ENCODE results near the gene TMEM135. TPM values are rescaled to one million over a fixed set of nuclear protein-coding genes. Genes with fewer than 3 reads are reported as not detected.

Gene TMEM135
- total RNA-seq, 4 donors from 2014 or later, result 7.9 to 38.7 (median 18.9) TPM

DNA sequence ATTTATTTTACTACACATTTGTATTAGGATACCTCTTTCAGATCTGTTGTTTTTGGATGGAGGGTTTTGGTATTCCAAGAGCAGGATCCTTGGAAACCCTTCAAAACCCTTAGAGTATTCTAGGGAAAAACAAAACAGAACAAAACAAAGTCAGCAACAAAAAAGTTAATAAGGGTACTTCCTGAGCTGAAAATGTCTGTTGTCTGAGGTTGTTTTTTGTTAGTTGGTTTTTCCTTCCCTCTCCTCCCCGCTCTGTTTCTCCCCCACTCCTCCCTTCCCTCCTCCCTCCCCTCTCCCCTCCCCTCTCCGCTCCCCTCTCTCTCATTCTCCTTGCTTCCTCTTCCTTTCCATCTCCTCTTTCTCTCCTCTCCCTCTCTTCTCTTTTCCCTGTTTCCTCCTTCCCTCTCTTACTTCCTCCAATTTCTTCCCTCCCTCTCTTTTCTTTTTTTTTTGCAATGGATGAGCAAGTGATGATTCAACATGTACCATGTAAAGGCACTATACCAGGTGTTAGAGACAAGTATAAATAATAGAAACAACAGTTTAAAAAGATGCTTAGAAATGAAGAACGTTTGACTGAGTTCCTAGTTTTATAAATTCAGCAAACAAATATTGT lies 160.6 kb downstream of the TMEM135 start:
- DNase-seq, result no peak
- in situ Hi-C loops (cut with MboI; ENCODE audit: low sequenced_read_pairs in 4 of 4), result no loop called here
- TF ChIP-seq CTCF (IDR thresholded peaks at IDR 0.05 in 4 of 5, conservative IDR thresholded peaks at IDR 0.05 in 1 of 5), result no peak
- TF ChIP-seq POLR2A (IDR thresholded peaks at IDR 0.05), result no peak
- Histone ChIP-seq H3K4me3 (no peak overlapping the region), H3K27ac (no peak overlapping the region), H3K9me3 (no peaks in the 10 kb centered on the region), H3K4me1 (peaks cover 0 to 5% of the 10 kb centered on the region in 2 donors), H3K36me3 (no peaks in the 10 kb centered on the region), H3K27me3 (no peaks in the 10 kb centered on the region)
- intact Hi-C loops (cut with DNase I; ENCODE audit: low total_unique reads), result no loop called here
- ATAC-seq, result no peak

- ATAC-seq (no peak), DNase-seq (no peak)
- in situ Hi-C loops (cut with MboI; ENCODE audit: low sequenced_read_pairs in 4 of 4), result no loop called here
- no peaks in the 10 kb centered on the region for H3K9me3 ChIP-seq
- intact Hi-C loops (cut with DNase I; ENCODE audit: low total_unique reads), result no loop called here
- TF ChIP-seq CTCF (IDR thresholded peaks at IDR 0.05 in 4 of 5, conservative IDR thresholded peaks at IDR 0.05 in 1 of 5), result no peak
- TF ChIP-seq POLR2A (IDR thresholded peaks at IDR 0.05), result no peak
- H3K27ac ChIP-seq, result no peak overlapping the region
- H3K4me3 ChIP-seq, result no peak overlapping the region
- peaks cover 5% of the 10 kb centered on the region in 2 donors for H3K4me1 ChIP-seq
- no peaks in the 10 kb centered on the region for H3K36me3 ChIP-seq
- H3K27me3 ChIP-seq, result no peaks in the 10 kb centered on the region
Measured at GRCh38 chr11:87201376-87201775, 163.6 kb downstream of the TMEM135 start.

DNA sequence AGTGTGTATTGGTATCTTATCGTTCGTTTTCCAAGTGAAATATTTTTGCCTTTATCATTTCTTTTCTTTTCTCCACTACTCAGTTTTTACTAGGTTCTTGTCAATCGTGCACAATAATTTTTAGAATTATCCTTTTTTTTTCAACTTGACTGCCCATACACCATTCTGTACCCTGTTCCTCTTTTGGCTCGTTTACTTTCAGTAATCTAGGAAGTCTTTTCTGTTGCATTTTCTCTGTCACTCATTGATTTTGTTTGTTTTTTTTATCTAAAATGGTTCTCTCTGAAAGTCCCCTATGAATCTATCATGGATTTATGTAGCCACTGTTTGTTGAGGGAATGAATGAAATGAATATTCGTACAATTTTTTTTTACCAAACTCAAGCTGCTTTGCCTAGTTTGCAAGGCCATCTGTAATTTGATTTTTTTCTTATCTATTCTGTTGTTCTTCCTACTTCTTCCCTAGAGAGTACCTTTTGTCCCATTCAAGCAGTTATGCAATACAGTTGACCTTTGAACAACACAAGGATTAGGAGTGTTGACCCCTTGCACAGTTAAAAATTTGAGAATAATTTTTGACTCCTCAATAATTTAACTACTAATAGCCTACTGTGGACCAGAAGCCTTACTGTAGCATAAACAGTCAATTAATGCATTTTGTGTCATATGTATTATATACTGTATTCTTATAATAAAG lies 166.3 kb downstream of the TMEM135 start:
- peaks cover 0 to 5% of the 10 kb centered on the region in 2 donors for H3K4me1 ChIP-seq
- H3K4me3 ChIP-seq, result no peak overlapping the region
- in situ Hi-C loops (cut with MboI; ENCODE audit: low sequenced_read_pairs in 4 of 4) (no loop called here), intact Hi-C loops (cut with DNase I; ENCODE audit: low total_unique reads) (no loop called here)
- H3K27ac ChIP-seq, result no peak overlapping the region
- H3K9me3 ChIP-seq, result no peaks in the 10 kb centered on the region
- H3K36me3 ChIP-seq, result no peaks in the 10 kb centered on the region
- TF ChIP-seq POLR2A (IDR thresholded peaks at IDR 0.05) (no peak), CTCF (IDR thresholded peaks at IDR 0.05 in 4 of 5, conservative IDR thresholded peaks at IDR 0.05 in 1 of 5) (no peak)
- no peak for DNase-seq
- ATAC-seq, result no peak
- H3K27me3 ChIP-seq, result no peaks in the 10 kb centered on the region

- H3K27ac ChIP-seq, result no peak overlapping the region
- no peak for ATAC-seq
- H3K4me3 ChIP-seq, result no peak overlapping the region
- intact Hi-C loops (cut with DNase I; ENCODE audit: low total_unique reads) (no loop called here), in situ Hi-C loops (cut with MboI; ENCODE audit: low sequenced_read_pairs in 4 of 4) (no loop called here)
- TF ChIP-seq CTCF (IDR thresholded peaks at IDR 0.05 in 4 of 5, conservative IDR thresholded peaks at IDR 0.05 in 1 of 5), result no peak
- no peak for TF ChIP-seq POLR2A (IDR thresholded peaks at IDR 0.05)
- H3K27me3 ChIP-seq, result no peaks in the 10 kb centered on the region
- H3K4me1 ChIP-seq, result no peaks in the 10 kb centered on the region
- DNase-seq, result no peak
- no peaks in the 10 kb centered on the region for H3K36me3 ChIP-seq
- H3K9me3 ChIP-seq, result no peaks in the 10 kb centered on the region
Measured at GRCh38 chr11:87212891-87213290, 175.2 kb downstream of the TMEM135 start.

Data from gastrocnemius medialis (tissue), 4 donors.